ENCODE measurements around the gene ITGAD.

- TF ChIP-seq MAX (IDR thresholded peaks at IDR 0.05) (no peak), REST (IDR thresholded peaks at IDR 0.05) (no peak), SP1 (IDR thresholded peaks at IDR 0.05) (no peak)
Measured at GRCh38 chr16:31441956-31442355, 48.8 kb downstream of the ITGAD start.
